H9 (cell line): ENCODE data around the gene OXSM. TPM values are rescaled to one million over a fixed set of nuclear protein-coding genes. Genes with fewer than 3 reads are reported as not detected.

Source experiments
- DNase-seq: peaks from one replicate; pipeline ENCODE4 v3.0.0-alpha.2; 2017
- H2AFZ ChIP-seq: one replicate; pipeline ENCODE4 v1.6.1; 2013; ENCODE audit warnings: mild to moderate bottlenecking, low read length, control low read depth, moderate library complexity
- H2AK5ac ChIP-seq: 2 replicates; pipeline ENCODE4 v1.6.1; 2013; ENCODE audit warnings: low read length, control low read depth, mixed read lengths; ENCODE audit not compliant: insufficient read length
- H2BK120ac ChIP-seq: one replicate; pipeline ENCODE4 v1.6.1; 2013; ENCODE audit warnings: low read depth, mild to moderate bottlenecking, low read length, control low read depth, inconsistent platforms; ENCODE audit not compliant: poor library complexity, severe bottlenecking
- H2BK12ac ChIP-seq: 2 replicates; pipeline ENCODE4 v1.6.1; 2013; ENCODE audit warnings: low read length, control low read depth, mixed read lengths, low read depth; ENCODE audit not compliant: insufficient read length
- H2BK15ac ChIP-seq: 2 replicates; pipeline ENCODE4 v1.6.1; 2013; ENCODE audit warnings: low read depth, low read length, control low read depth
- H2BK20ac ChIP-seq: one replicate; pipeline ENCODE4 v1.6.1; 2013; ENCODE audit warnings: low read depth, mild to moderate bottlenecking, low read length, control low read depth, inconsistent platforms; ENCODE audit not compliant: poor library complexity, severe bottlenecking
- H2BK5ac ChIP-seq: 2 replicates; pipeline ENCODE4 v1.6.1; 2013; ENCODE audit warnings: low read length, control low read depth, mixed read lengths; ENCODE audit not compliant: insufficient read length
- H3K14ac ChIP-seq: 2 replicates; pipeline ENCODE4 v1.6.1; 2013; ENCODE audit warnings: low read length, control low read depth; ENCODE audit not compliant: insufficient read depth
- H3K18ac ChIP-seq: 2 replicates; pipeline ENCODE4 v1.6.1; 2013; ENCODE audit warnings: low read depth, mild to moderate bottlenecking, mixed read lengths, low read length, control low read depth; ENCODE audit not compliant: insufficient read length
- H3K23ac ChIP-seq: 2 replicates; pipeline ENCODE4 v1.6.1; 2013; ENCODE audit warnings: low read length, control low read depth, mixed read lengths, low read depth; ENCODE audit not compliant: insufficient read length
- H3K23me2 ChIP-seq: 2 replicates; pipeline ENCODE4 v1.6.1; 2013; ENCODE audit warnings: low read depth, mild to moderate bottlenecking, mixed read lengths, low read length, control low read depth; ENCODE audit not compliant: insufficient read length, poor library complexity, severe bottlenecking
- H3K27ac ChIP-seq: 2 replicates; pipeline ENCODE4 v1.5.1; 2013; ENCODE audit warnings: low read length, control low read depth, mixed read lengths, low read depth; ENCODE audit not compliant: insufficient read length
- H3K27me3 ChIP-seq: 2 replicates; pipeline ENCODE4 v1.6.1; 2013; ENCODE audit warnings: low read length, control low read depth, inconsistent platforms; ENCODE audit not compliant: insufficient read depth
- H3K4ac ChIP-seq: 2 replicates; pipeline ENCODE4 v1.6.1; 2013; ENCODE audit warnings: low read depth, mild to moderate bottlenecking, control low read depth, inconsistent platforms, low read length, moderate library complexity
- H3K4me1 ChIP-seq: 2 replicates; pipeline ENCODE4 v1.6.1; 2013; ENCODE audit warnings: low read length, control low read depth, inconsistent platforms; ENCODE audit not compliant: insufficient read depth
- H3K4me2 ChIP-seq: 2 replicates; pipeline ENCODE4 v1.6.1; 2013; ENCODE audit warnings: low read length, control low read depth, mixed read lengths; ENCODE audit not compliant: insufficient read length, insufficient read depth
- H3K56ac ChIP-seq: 2 replicates; pipeline ENCODE4 v1.6.1; 2013; ENCODE audit warnings: low read depth, mild to moderate bottlenecking, mixed read lengths, low read length, control low read depth; ENCODE audit not compliant: insufficient read length
- H3K79me1 ChIP-seq: 2 replicates; pipeline ENCODE4 v1.6.1; 2013; ENCODE audit warnings: low read depth, mild to moderate bottlenecking, moderate library complexity, low read length, control low read depth, inconsistent platforms; ENCODE audit not compliant: insufficient read depth, poor library complexity, severe bottlenecking
- H3K79me2 ChIP-seq: 2 replicates; pipeline ENCODE4 v1.6.1; 2013; ENCODE audit warnings: low read length, control low read depth, inconsistent platforms; ENCODE audit not compliant: insufficient read depth
- H3K9ac ChIP-seq: 2 replicates; pipeline ENCODE4 v1.6.1; 2013; ENCODE audit warnings: low read length, control low read depth, mixed read lengths; ENCODE audit not compliant: insufficient read length; ENCODE audit errors: extremely low read depth
- H3K9me3 ChIP-seq: one replicate; pipeline ENCODE4 v1.6.1; 2013; ENCODE audit warnings: low read depth, low read length, inconsistent platforms; ENCODE audit not compliant: control insufficient read depth
- H3T11ph ChIP-seq: one replicate; pipeline ENCODE4 v1.6.1; 2013; ENCODE audit warnings: mild to moderate bottlenecking, low read length, control low read depth, inconsistent platforms
- H4K20me1 ChIP-seq: one replicate; pipeline ENCODE4 v1.6.1; 2013; ENCODE audit not compliant: control insufficient read depth, insufficient read length, insufficient read depth
- H4K5ac ChIP-seq: 2 replicates; pipeline ENCODE4 v1.6.1; 2013; ENCODE audit warnings: low read depth, mild to moderate bottlenecking, mixed read lengths, low read length, control low read depth; ENCODE audit not compliant: insufficient read length
- H4K8ac ChIP-seq: replicated peaks from 2 replicates; pipeline ENCODE4 v1.6.1; 2013; ENCODE audit warnings: low read length, control low read depth, mixed read lengths, low read depth; ENCODE audit not compliant: insufficient read length
- H4K91ac ChIP-seq: 2 replicates; pipeline ENCODE4 v1.6.1; 2013; ENCODE audit warnings: low read depth, mild to moderate bottlenecking, moderate library complexity, mixed read lengths, low read length, control low read depth; ENCODE audit not compliant: insufficient read length
- H3K27ac Mint-ChIP-seq, 3 experiments: 2 replicates in 2 of 3; 3 replicates in 1 of 3; pipeline ENCODE4 v1.8.0; 2020 to 2021; ENCODE audit warnings: mixed read lengths in 3 of 3, mild to moderate bottlenecking in 1 of 3, moderate library complexity in 1 of 3
- H3K27me3 Mint-ChIP-seq: 2 replicates; pipeline ENCODE4 v1.8.0; 2021; ENCODE audit warnings: low read depth, mild to moderate bottlenecking, moderate library complexity, mixed read lengths
- H3K36me3 Mint-ChIP-seq, 3 experiments: 2 replicates in 2 of 3; 3 replicates in 1 of 3; pipeline ENCODE4 v1.8.0; 2020 to 2021; ENCODE audit warnings: low read depth in 3 of 3, mixed read lengths in 3 of 3; ENCODE audit not compliant: insufficient read depth in 1 of 3
- H3K4me1 Mint-ChIP-seq, 2 experiments: 2 replicates each; pipeline ENCODE4 v1.8.0; 2020; ENCODE audit warnings: mixed read lengths in 2 of 2
- H3K4me3 Mint-ChIP-seq, 2 experiments: 2 replicates in 1 of 2; 3 replicates in 1 of 2; pipeline ENCODE4 v1.8.0; 2020 to 2021; ENCODE audit warnings: mild to moderate bottlenecking in 2 of 2, mixed read lengths in 2 of 2, moderate library complexity in 1 of 2
- H3K9me3 Mint-ChIP-seq, 2 experiments: 2 replicates in 1 of 2; 3 replicates in 1 of 2; pipeline ENCODE4 v1.8.0; 2020; ENCODE audit warnings: mild to moderate bottlenecking in 2 of 2, mixed read lengths in 2 of 2, moderate library complexity in 1 of 2
- CTCF ChIP-seq: fragments of 200-600 bp; sonication (generic); conservative IDR thresholded peaks from 3 replicates; pipeline ENCODE4 v1.8.0; 2021; ENCODE audit warnings: antibody characterized with exemption, mild to moderate bottlenecking
- WGBS: extraction: QIAGEN DNeasy Blood & Tissue Kit; methylation state at CpG from one replicate; pipeline ENCODE4 v1.1.7; 2013; ENCODE audit warnings: missing lambda C conversion rate, low lambda C conversion rate, mixed read lengths; ENCODE audit not compliant: insufficient read length; ENCODE audit errors: extremely low coverage; 5-methylcytosine and 5-hydroxymethylcytosine counted together
- total RNA-seq: library from RNA; stranded (reverse); gene quantifications from 2 replicates; pipeline ENCODE4 v1.2.1, GENCODE V29; 2021

OXSM gene
- total RNA-seq, 1 experiment from 2014 or later = 2.5 TPM

GRCh38 chr3:25801786-25802185 is 11.9 kb downstream of the OXSM start:
- Mint-ChIP-seq H3K27ac (no peak overlapping the region), H3K27me3 (0 out of 2 replicates have a peak, but pooled peaks cover 1% of the 10 kb centered on the region), H3K4me1 (no peaks in the 10 kb centered on the region), H3K4me3 (no peak overlapping the region), H3K9me3 (no peaks in the 10 kb centered on the region), H3K36me3 (no peaks in the 10 kb centered on the region)
- H3K9ac ChIP-seq = no peak overlapping the region
- H3K79me2 ChIP-seq = no peaks in the 10 kb centered on the region
- H3K18ac ChIP-seq = no peak overlapping the region
- no peak overlapping the region for H2AK5ac ChIP-seq
- no peak overlapping the region for H3K4ac ChIP-seq
- no peak overlapping the region for H2BK5ac ChIP-seq
- no peaks in the 10 kb centered on the region for H3K23me2 ChIP-seq
- no peaks in the 10 kb centered on the region for H3K27me3 ChIP-seq
- no peak overlapping the region for H4K91ac ChIP-seq
- H3K14ac ChIP-seq = no peak overlapping the region
- no CpG with 5 or more reads among the region's 3 CpGs for WGBS
- H3K79me1 ChIP-seq = no peaks in the 10 kb centered on the region
- H4K20me1 ChIP-seq = no peaks in the 10 kb centered on the region
- H3K56ac ChIP-seq = no peak overlapping the region
- no peaks in the 10 kb centered on the region for H3K9me3 ChIP-seq
- no peak overlapping the region for H3K23ac ChIP-seq
- no peaks in the 10 kb centered on the region for H3K4me1 ChIP-seq
- no peak overlapping the region for H2BK120ac ChIP-seq
- no peak overlapping the region for H4K5ac ChIP-seq
- no peak for TF ChIP-seq CTCF
- no peak for DNase-seq
- no peak overlapping the region for H3T11ph ChIP-seq
- no peak overlapping the region for H3K27ac ChIP-seq
- no peak overlapping the region for H2BK20ac ChIP-seq
- no peak overlapping the region for H2BK12ac ChIP-seq
- no peak overlapping the region for H2BK15ac ChIP-seq
- H3K4me2 ChIP-seq = no peak overlapping the region
- H4K8ac ChIP-seq = no peak overlapping the region
- no peak overlapping the region for H2AFZ ChIP-seq
